Glutamatergic neuron (in vitro differentiated cells): ENCODE data around the gene COL4A1. TPM values are rescaled to one million over a fixed set of nuclear protein-coding genes. Genes with fewer than 3 reads are reported as not detected.

Source experiments
- DNase-seq: peaks from one replicate; pipeline ENCODE4 v3.0.0; 2022
- H3K27ac Mint-ChIP-seq: one replicate; pipeline ENCODE4 v1.8.0; 2020; ENCODE audit warnings: mild to moderate bottlenecking, mixed read lengths, inconsistent platforms; ENCODE audit not compliant: unreplicated experiment
- H3K27me3 Mint-ChIP-seq: one replicate; pipeline ENCODE4 v1.8.0; 2020; ENCODE audit warnings: mild to moderate bottlenecking, moderate library complexity, mixed read lengths, inconsistent platforms; ENCODE audit not compliant: unreplicated experiment
- H3K36me3 Mint-ChIP-seq: one replicate; pipeline ENCODE4 v1.8.0; 2020; ENCODE audit warnings: mild to moderate bottlenecking, mixed read lengths, inconsistent platforms; ENCODE audit not compliant: unreplicated experiment
- H3K4me1 Mint-ChIP-seq: one replicate; pipeline ENCODE4 v1.8.0; 2020; ENCODE audit warnings: mild to moderate bottlenecking, low read depth, mixed read lengths, inconsistent platforms; ENCODE audit not compliant: unreplicated experiment
- H3K4me3 Mint-ChIP-seq: one replicate; pipeline ENCODE4 v1.8.0; 2020; ENCODE audit warnings: mild to moderate bottlenecking, mixed read lengths, inconsistent platforms; ENCODE audit not compliant: unreplicated experiment
- H3K9me3 Mint-ChIP-seq: one replicate; pipeline ENCODE4 v1.8.0; 2020; ENCODE audit warnings: mild to moderate bottlenecking, moderate library complexity, mixed read lengths, inconsistent platforms; ENCODE audit not compliant: unreplicated experiment
- total RNA-seq: library from RNA; stranded (reverse); fragmentation: NEBNext Ultra II Directional; extraction: Animal tissue kit (Norgen Biotek cat#: 25700); gene quantifications from one replicate; pipeline ENCODE4 v1.2.1, GENCODE V29; 2021; ENCODE audit not compliant: unreplicated experiment
- TF ChIP-seq, protein P1 (sequence below): fragments of 200-600 bp; sonication (generic); IDR thresholded peaks from one replicate; pipeline ENCODE4 v1.5.0; 2021; ENCODE audit not compliant: partially characterized antibody, unreplicated experiment

COL4A1 gene
- total RNA-seq, 1 donor from 2014 or later: 14.6 TPM

DNA sequence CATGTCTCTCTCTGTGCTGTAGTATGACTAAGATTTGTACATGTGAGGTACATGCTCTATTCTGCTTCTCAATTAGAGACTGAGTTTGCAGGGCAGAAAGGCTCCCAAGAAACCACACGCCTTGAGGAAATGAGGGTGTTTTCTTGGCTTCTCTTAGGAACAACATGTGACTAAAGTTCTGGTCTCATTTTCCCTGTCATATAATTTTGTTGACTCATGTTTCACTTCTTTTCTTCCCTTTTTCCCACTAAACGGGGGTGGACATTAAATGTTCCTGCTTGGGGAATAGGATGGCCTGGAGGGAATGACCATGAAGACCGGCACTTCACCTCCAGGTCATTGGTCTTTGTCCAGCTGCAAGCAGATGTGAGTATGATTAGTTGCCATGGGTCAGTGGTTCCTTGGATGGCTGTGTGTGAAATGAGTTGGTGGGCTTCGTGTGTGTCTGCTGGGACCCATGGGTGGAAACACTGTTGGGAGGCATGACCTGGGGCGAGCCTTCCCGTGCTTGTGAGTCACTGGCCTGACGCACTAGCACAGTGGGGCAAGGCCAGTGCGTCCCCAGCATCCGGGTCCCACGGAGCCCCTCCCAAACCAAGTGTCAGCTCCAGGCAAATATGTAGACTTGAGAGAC is 56.6 kb downstream of the COL4A1 start:
- no peak overlapping the region for H3K4me3 Mint-ChIP-seq
- peaks cover 8% of the 10 kb centered on the region for H3K4me1 Mint-ChIP-seq
- H3K27ac Mint-ChIP-seq: no peak overlapping the region
- H3K27me3 Mint-ChIP-seq: peaks cover 6% of the 10 kb centered on the region
- no peaks in the 10 kb centered on the region for H3K36me3 Mint-ChIP-seq
- no peak for DNase-seq
- peaks cover 1% of the 10 kb centered on the region for H3K9me3 Mint-ChIP-seq
- TF ChIP-seq, protein P1, sequence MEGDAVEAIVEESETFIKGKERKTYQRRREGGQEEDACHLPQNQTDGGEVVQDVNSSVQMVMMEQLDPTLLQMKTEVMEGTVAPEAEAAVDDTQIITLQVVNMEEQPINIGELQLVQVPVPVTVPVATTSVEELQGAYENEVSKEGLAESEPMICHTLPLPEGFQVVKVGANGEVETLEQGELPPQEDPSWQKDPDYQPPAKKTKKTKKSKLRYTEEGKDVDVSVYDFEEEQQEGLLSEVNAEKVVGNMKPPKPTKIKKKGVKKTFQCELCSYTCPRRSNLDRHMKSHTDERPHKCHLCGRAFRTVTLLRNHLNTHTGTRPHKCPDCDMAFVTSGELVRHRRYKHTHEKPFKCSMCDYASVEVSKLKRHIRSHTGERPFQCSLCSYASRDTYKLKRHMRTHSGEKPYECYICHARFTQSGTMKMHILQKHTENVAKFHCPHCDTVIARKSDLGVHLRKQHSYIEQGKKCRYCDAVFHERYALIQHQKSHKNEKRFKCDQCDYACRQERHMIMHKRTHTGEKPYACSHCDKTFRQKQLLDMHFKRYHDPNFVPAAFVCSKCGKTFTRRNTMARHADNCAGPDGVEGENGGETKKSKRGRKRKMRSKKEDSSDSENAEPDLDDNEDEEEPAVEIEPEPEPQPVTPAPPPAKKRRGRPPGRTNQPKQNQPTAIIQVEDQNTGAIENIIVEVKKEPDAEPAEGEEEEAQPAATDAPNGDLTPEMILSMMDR: no peak

DNA sequence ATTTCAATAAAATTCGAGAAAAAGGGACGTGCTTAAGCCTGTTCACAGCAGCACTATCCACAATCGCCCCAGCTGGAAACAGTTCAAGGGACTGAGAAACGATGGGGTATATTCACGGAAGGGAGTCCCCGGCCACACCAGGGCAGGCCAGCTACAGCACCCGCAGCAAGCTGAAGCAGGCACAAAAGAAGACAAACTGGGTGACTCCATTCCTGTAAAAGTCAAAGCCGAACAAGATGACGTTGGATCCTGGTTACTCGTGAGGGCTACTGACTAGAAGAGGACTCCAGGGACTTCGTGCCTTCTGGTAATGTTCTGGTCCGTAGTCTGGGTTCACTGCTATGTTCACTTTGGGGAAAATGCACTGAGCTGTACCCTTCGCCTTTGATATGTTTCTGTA is 57.6 kb downstream of the COL4A1 start:
- Mint-ChIP-seq H3K36me3 (no peaks in the 10 kb centered on the region), H3K4me3 (no peak overlapping the region), H3K27me3 (peaks cover 2% of the 10 kb centered on the region), H3K27ac (no peak overlapping the region), H3K4me1 (peaks cover 11% of the 10 kb centered on the region), H3K9me3 (peaks cover 1% of the 10 kb centered on the region)
- DNase-seq: no peak
- TF ChIP-seq, protein P1: no peak

DNA sequence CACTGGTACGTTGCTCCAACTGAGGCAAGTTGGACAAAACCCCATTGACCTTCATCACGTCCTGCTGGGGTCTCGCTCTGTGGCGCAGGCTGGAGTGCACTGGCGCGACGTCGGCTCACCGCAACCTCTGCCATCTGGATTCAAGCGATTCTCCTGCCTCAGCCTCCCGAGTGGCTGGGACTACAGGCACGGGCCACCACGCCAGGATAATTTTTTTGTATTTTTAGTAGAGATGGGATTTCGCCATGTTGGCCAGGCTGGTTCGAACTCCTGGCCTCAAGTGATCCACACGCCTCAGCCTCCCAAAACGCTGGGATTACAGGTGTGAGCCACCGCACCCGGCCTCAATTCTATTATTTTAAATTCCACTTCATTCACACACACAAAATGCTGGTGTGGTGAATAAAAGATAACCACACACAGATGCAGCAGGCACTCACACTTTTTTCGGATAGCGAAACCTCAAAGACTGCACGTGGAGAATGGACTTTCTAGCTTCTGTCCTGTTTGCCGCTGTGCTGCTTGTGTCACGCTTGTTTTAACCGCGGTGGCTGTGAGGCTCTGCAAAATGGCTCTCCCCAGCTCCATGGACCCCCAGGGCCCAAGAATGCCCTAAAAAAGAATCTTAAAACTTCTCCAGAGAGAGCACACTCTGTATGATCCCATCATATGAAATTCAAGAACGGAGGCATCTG is 58.4 kb downstream of the COL4A1 start:
- H3K4me3 Mint-ChIP-seq: no peak overlapping the region

DNA sequence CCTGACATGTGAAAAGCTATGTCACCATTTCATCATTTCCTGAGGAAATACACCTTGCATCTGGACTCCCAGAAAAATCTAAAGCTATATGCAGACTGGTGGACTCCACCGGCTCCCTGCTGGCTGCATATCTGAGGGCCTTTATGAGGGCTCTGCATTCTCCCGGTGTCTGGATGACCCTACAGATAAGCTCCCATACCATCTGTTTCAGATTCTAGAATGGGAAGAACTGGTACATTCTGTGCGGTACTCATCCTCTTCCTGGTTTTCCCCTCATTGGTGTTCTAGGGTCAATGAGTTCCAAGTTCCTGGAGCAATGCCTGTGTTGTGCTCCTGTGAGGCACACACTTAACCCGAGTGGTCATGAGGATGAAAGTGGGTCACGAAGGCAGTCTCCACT is 60.4 kb downstream of the COL4A1 start:
- H3K27me3 Mint-ChIP-seq: peaks cover 2% of the 10 kb centered on the region
- DNase-seq: no peak
- H3K4me1 Mint-ChIP-seq: peaks cover 11% of the 10 kb centered on the region
- H3K4me3 Mint-ChIP-seq: no peak overlapping the region
- no peak overlapping the region for H3K27ac Mint-ChIP-seq
- TF ChIP-seq, protein P1: no peak
- peaks cover 1% of the 10 kb centered on the region for H3K9me3 Mint-ChIP-seq
- H3K36me3 Mint-ChIP-seq: no peaks in the 10 kb centered on the region

More for the DNA sequence above, 58.4 kb downstream of the COL4A1 start:
- Mint-ChIP-seq H3K9me3 (peaks cover 1% of the 10 kb centered on the region), H3K27me3 (peaks cover 2% of the 10 kb centered on the region), H3K4me1 (peaks cover 11% of the 10 kb centered on the region), H3K36me3 (no peaks in the 10 kb centered on the region), H3K27ac (no peak overlapping the region)
- TF ChIP-seq, protein P1: no peak
- no peak for DNase-seq

DNA sequence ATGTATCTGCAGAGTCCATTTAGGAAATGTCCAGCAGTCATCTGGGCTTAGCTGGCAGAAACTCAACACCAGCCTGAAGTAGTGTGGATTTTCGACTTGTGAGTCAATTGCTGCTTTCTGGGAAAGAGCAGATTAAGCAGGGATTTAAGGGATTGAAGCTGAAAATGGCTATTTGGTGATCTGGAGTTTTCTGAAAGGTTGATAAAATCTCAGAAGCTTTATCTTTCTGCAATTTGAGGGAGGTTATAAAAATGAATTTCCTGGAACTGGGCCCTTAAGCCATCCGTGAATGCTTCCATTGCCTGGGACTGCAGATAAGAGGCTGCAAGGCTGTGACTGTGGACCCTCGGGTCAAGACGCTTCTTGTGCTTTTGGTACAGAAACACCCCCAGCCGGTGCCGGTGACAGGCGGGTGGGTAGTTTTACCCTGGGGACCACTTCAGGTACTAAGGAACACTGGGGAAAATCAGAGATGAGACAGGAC is 61.5 kb downstream of the COL4A1 start:
- Mint-ChIP-seq H3K27ac (no peak overlapping the region), H3K9me3 (peaks cover 1% of the 10 kb centered on the region), H3K4me3 (no peak overlapping the region), H3K36me3 (no peaks in the 10 kb centered on the region), H3K27me3 (no peaks in the 10 kb centered on the region), H3K4me1 (peaks cover 11% of the 10 kb centered on the region)
- TF ChIP-seq, protein P1: no peak
- no peak for DNase-seq
